Measurements from ENCODE around the gene CRYGB. TPM values are rescaled to one million over a fixed set of nuclear protein-coding genes. Genes with fewer than 3 reads are reported as not detected.

The CRYGB gene
- total and polyA plus RNA-seq, 10 of the 15 experiments (the other 5 are each of a cell fraction or from before 2014, with no cell fraction given), result not detected

GRCh38 chr2:208174144-208174543 lies 28.2 kb upstream of the CRYGB start:
- H4K20me1 ChIP-seq (ENCODE audit: control insufficient read depth, insufficient read depth), result no peaks in the 10 kb centered on the region
- 50% methylated on average over 9 of the region's 9 CpGs for WGBS (ENCODE audit: insufficient coverage, insufficient replicate concordance, low lambda C conversion rate, missing lambda C conversion rate)
- no peak for FAIRE-seq
- no peak for DNase-seq (ENCODE audit: low read depth, low spot score)
- peaks cover 0 to 5% of the 10 kb centered on the region in 2 experiments; a peak in 1 of 4 replicates for H3K27me3 ChIP-seq (replicated peaks in 1 of 2; ENCODE audit: control insufficient read depth in 2 of 2, insufficient read depth in 2 of 2, low read length in 1 of 2)
- BruUV-seq (replicated peaks), result no TSS peak
- no peak overlapping the region for H2AFZ ChIP-seq (ENCODE audit: control insufficient read depth, low read depth, low read length)
- ATAC-seq, result no peak
- H3K79me2 ChIP-seq (ENCODE audit: control insufficient read depth, insufficient read depth, low read length), result no peaks in the 10 kb centered on the region
- H3K4me3 ChIP-seq, result no peak overlapping the region
- TF ChIP-seq BRCA1 (IDR thresholded peaks at IDR 0.05; ENCODE audit: low read depth, low read length) (no peak), POLR2AphosphoS5 (IDR thresholded peaks at IDR 0.05; ENCODE audit: low read length) (no peak), ZNF622 (IDR thresholded peaks at IDR 0.05) (no peak), NR2C1 (IDR thresholded peaks at IDR 0.05) (no peak), MYC (IDR thresholded peaks at IDR 0.05; ENCODE audit: insufficient read depth, insufficient read length, insufficient replicate concordance, low read length, severe bottlenecking) (no peak), TAF1 (IDR thresholded peaks at IDR 0.05; ENCODE audit: borderline replicate concordance, low read depth, low read length) (no peak), MXI1 (IDR thresholded peaks at IDR 0.05; ENCODE audit: low read depth, low read length) (no peak), MTA2 (IDR thresholded peaks at IDR 0.05; ENCODE audit: low read depth) (no peak), IRF4 (IDR thresholded peaks at IDR 0.05; ENCODE audit: low read depth, low read length) (no peak), CBX5 (IDR thresholded peaks at IDR 0.05; ENCODE audit: low read depth) (no peak), RAD51 (IDR thresholded peaks at IDR 0.05) (no peak), NFYB (IDR thresholded peaks at IDR 0.05; ENCODE audit: insufficient read depth, low read depth, low read length) (no peak), STAT1 (conservative IDR thresholded peaks at IDR 0.05) (no peak), EGR1 (IDR thresholded peaks at IDR 0.05; ENCODE audit: borderline replicate concordance in 1 of 2, low read depth in 2 of 2, low read length in 2 of 2) (no peak), POLR2AphosphoS2 (IDR thresholded peaks at IDR 0.05; ENCODE audit: low read depth, low read length) (no peak)
- TF ChIP-seq, protein P1, sequence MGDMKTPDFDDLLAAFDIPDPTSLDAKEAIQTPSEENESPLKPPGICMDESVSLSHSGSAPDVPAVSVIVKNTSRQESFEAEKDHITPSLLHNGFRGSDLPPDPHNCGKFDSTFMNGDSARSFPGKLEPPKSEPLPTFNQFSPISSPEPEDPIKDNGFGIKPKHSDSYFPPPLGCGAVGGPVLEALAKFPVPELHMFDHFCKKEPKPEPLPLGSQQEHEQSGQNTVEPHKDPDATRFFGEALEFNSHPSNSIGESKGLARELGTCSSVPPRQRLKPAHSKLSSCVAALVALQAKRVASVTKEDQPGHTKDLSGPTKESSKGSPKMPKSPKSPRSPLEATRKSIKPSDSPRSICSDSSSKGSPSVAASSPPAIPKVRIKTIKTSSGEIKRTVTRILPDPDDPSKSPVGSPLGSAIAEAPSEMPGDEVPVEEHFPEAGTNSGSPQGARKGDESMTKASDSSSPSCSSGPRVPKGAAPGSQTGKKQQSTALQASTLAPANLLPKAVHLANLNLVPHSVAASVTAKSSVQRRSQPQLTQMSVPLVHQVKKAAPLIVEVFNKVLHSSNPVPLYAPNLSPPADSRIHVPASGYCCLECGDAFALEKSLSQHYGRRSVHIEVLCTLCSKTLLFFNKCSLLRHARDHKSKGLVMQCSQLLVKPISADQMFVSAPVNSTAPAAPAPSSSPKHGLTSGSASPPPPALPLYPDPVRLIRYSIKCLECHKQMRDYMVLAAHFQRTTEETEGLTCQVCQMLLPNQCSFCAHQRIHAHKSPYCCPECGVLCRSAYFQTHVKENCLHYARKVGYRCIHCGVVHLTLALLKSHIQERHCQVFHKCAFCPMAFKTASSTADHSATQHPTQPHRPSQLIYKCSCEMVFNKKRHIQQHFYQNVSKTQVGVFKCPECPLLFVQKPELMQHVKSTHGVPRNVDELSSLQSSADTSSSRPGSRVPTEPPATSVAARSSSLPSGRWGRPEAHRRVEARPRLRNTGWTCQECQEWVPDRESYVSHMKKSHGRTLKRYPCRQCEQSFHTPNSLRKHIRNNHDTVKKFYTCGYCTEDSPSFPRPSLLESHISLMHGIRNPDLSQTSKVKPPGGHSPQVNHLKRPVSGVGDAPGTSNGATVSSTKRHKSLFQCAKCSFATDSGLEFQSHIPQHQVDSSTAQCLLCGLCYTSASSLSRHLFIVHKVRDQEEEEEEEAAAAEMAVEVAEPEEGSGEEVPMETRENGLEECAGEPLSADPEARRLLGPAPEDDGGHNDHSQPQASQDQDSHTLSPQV (IDR thresholded peaks at IDR 0.05), result no peak
- no peak overlapping the region for H3K4me2 ChIP-seq (ENCODE audit: control insufficient read depth, insufficient read depth)
- ChIA-PET POLR2A (no interaction called here), RAD21 (ENCODE audit: unreplicated experiment) (interaction anchor here (2.4 to 2.9 kb wide), 3 partner anchors 8 to 79 kb away, joined by 5 to 25 read pairs (median 8); partner anchors contain the start of genes C2orf80 and IDH1), SMC1A (ENCODE audit: uncharacterized antibody, unreplicated experiment) (interaction anchor here (0.9 to 2.6 kb wide), 3 partner anchors 33 to 152 kb away, joined by 3 to 32 read pairs (median 5); no protein-coding TSS in a partner anchor), CTCF (interaction anchor here (0.6 to 2.9 kb wide), 12 partner anchors 8 to 235 kb away, joined by 3 to 51 read pairs (median 4); partner anchors contain the start of gene IDH1)
- no peaks in the 10 kb centered on the region for H3K36me3 ChIP-seq (ENCODE audit: control insufficient read depth in 2 of 2, insufficient read depth in 2 of 2, low read length in 1 of 2)
- no peaks in the 10 kb centered on the region for H3K4me1 ChIP-seq (ENCODE audit: control insufficient read depth, insufficient read depth, low read length)
- in situ Hi-C loops (cut with MboI) (no loop called here), intact Hi-C loops (cut with micrococcal nuclease; ENCODE audit: unreplicated experiment) (loop anchor here (10.0 kb wide), 1 partner anchor 171 kb away; no protein-coding TSS in a partner anchor)
- H3K9me3 ChIP-seq (replicated peaks; ENCODE audit: control insufficient read depth, insufficient read depth, low read length), result no peaks in the 10 kb centered on the region
- H3K27ac ChIP-seq (ENCODE audit: control insufficient read depth, insufficient read depth), result no peak overlapping the region
- H3K9ac ChIP-seq (ENCODE audit: control insufficient read depth, insufficient read depth, low read length), result no peak overlapping the region
